ENCODE results near the gene IFNA21.
"Not testable (repeated sequence)": the region's sequence is repeated elsewhere in the genome, so short reads cannot be mapped to it uniquely, and the experiment has no call there.

IFNA21 gene

GRCh38 chr9:21137020-21137419, 29.4 kb downstream of the IFNA21 start:
- DNase-seq, result no peak

GRCh38 chr9:21135736-21136135, 30.7 kb downstream of the IFNA21 start:
- DNase-seq, result no peak

- DNase-seq, result not testable (repeated sequence)
Measured at GRCh38 chr9:21128186-21128585, 38.3 kb downstream of the IFNA21 start.

GRCh38 chr9:21121595-21122251, 44.7 kb downstream of the IFNA21 start:
- no peak for DNase-seq

- DNase-seq, result no peak
Measured at GRCh38 chr9:21121079-21121478, 45.4 kb downstream of the IFNA21 start.

GRCh38 chr9:21119093-21119770, 47.2 kb downstream of the IFNA21 start:
- DNase-seq, result no peak

All from stimulated activated CD4-positive, alpha-beta T cell treated with anti-CD3 and anti-CD28 coated beads, Interleukin-2, amount 100 ng/mL, for 48 hours (primary cell).